Activated CD4-positive, alpha-beta T cell treated with anti-CD3 and anti-CD28 coated beads for 48 hours (primary cell): ENCODE data around the gene CDK6.

Experiments used
- DNase-seq: peaks from one replicate; pipeline ENCODE4 v3.0.0-alpha.2; 2020

CDK6 gene

DNA sequence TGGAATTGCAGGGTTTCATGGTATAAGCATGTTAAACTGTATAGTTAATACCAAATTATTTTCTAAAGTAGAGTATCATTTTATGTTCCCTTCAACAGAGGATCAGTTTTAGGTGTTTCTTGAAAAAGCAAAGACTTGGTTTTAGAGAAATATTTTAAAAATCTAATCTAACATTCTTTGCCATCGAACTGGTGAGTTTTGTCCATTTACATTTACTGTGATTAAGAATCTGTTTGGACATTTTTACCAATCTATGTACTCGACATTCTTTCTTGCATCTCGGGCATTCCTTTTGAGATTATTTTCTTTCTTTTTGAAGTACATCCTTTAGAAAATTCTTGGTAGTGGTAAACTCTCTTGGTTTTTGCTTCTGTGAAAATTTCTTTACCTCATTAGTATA, 131.5 kb downstream of the CDK6 start:
- no peak for DNase-seq

DNA sequence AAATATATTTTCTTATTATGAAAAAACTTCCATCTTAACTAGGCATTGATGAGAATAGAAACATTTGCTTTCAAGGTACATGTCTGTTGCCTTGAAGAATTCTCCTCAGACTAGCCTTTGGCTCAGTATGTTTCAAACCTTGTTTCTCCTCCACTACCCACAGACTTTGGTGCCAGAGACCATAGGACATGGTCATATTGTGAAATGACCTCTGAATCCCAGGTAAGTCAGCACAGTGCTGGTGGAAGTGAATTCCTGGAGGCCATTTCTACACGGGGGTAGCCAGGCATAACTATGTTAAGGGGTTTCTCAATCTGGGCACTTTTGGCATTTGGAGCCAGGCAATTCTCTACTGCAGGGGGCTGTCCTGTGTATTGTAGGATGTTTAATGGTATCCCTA, 133.8 kb downstream of the CDK6 start:
- DNase-seq = no peak

DNA sequence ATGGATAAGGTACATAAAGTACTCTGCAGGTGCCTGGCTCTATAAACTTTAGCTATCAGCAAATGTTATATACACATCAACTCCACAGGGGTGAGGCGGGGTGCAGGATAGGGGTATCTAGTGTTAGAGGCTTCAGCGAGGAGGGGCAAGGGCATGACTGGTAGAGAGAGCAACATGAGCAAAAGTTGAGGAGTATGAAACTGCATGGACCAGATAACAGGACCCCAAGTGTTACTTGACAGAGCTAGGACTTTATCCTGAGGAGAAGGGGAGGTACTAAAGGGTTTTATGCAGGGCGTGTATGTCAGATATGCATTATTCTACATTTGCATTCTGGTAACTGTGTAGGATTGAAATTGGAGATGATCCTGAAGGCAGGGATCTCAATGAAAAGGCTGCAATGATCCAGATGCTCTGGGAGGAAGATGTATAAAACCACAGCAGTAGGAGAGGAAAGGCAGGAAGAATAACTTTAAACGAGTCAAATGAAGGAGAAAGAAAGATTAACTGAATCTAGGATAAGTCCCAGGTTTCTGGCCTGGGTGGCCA, 136.3 kb downstream of the CDK6 start:
- no peak for DNase-seq

DNA sequence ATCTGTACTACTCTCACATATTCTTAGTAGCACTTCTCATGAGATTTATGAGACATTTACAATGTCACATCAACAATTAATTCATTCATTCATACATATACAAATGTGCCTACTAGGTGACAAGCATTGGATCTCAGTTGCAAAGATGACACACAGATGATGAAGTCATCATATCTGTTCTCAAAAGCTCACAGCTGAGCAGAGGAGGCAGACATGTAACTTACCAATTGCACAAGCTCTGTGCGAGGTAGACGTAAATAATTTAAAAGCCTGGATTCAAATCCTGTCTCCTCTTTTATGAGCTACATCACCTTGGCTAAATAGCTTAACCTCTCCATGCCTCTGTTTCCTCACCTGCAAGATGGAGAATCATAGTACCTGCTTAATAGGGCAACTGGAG, 136.8 kb downstream of the CDK6 start:
- no peak for DNase-seq

DNA sequence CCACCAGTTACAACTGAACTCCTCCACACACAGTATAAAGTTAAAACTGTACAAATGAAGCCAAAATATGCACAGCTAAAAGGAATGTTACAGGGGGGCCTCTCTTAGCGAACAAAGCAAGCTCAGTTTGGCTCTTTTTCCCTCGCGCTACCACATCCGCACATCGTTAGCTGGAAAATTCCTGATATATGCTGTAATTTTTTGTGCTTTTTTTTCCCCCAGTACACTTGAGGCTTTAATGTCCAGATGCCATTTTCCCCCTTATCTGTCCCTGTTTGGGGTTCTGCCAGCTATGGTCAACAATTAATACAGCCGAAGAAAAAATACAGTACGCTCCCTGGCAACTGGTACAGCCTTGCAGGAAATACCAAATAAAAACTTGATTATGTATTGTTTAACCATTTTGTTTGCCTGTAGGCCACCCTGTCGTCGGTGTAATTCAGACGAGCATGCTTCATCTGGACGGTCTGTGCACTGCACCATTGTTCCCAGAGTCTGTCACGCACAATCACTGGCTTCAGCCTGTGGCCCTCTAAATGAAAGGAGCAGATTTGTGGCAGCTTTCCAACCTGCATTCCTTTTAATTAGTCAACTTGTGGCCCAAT, 138.0 kb downstream of the CDK6 start:
- DNase-seq = no peak

DNA sequence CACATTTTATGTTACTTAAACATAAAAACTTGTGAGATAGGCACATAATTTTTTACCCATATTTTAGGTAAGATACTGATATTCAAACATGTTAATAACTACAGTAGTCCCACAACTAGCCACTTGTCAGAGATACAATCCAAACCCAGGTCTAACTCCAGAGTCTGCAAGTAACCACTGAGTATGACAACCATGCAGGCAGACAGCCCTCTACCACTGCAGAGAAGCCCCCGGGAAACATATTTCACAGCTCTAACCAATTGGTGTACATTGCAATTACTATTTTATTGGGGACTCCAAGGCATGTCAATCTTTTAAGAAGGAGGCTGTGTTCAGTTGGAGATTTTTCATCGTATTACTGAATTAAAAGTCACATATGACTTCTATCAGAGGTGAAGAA, 139.0 kb downstream of the CDK6 start:
- DNase-seq = no peak

DNA sequence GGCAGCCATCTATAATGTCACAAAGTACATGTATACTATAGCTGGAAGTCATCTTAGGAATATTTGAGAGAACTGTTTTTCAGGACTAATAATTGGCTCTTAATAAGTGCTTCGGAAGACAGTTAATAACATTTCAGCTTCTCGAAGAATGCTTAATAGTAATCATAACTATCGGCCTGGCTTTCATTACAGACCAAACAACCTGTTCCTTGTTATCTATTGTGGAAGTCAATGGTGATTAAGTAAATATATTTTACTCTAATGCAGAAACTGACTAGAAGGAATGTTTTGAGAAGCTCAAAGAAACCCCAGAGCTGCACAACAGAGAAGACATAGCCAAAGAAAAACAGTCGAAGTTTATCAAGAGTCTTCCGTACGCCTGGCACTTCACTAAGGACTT, 139.4 kb downstream of the CDK6 start:
- DNase-seq = no peak

DNA sequence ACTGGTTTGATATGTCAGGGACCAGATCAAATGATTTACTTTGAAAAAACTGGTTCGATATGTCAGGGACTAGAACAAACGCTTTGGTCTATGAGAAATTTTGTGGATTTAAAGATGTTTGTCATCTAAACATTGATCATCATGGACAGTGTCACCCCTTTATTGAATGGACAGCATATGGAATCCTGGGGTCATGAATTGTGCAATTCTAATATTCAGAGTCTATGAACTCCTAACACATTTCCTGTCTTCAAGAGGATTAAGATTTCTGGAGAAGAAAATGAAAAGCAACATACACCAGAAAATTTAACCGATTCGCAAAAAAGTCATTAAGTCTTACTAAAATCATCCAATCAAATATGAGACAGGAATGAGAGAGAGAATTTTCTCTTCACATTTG, 139.8 kb downstream of the CDK6 start:
- DNase-seq = no peak

DNA sequence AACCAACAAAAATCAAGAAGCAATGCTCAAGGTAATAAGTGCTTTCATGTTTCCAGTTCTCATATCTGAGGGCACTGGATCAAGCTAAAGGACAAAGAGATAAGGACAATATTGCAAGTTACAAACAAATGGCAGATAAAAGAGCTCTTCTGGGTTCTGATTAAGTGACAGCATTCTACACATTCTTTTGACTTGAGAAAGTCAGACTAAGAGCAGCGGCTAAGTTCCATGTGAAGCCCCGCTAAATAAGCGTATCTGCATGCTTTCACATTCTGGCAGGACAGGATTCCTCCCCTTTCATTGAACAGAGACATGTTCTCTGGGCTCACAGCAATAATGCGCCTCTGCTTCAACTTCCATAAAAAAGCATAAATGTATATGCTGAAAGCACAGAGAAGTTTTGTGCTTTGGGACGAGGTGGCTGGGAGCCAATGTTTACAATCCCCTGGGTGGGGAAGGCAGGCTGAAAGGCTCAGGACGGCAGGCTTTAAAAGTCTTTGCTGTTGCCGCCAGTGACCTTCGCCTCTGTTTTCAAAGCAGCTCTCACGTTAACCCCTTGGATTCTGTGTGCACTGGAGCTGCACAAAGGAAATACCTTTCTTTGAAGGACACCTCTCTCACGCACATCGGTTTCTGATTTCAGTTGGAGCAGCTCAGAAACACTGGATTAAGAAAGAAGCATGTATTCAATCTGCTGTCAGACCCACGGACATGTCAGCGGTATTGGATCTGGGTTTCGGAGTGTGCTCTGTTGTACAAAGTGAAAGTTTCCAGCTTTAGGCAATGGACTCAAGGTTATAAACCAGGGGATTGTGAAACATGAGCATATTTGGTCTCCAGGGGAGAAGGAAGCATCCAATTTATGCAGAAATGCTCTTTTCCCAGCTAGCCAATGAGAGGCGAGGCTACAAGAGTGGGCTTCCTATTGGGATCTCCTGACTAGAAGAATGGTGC, 140.8 kb downstream of the CDK6 start:
- no peak for DNase-seq

DNA sequence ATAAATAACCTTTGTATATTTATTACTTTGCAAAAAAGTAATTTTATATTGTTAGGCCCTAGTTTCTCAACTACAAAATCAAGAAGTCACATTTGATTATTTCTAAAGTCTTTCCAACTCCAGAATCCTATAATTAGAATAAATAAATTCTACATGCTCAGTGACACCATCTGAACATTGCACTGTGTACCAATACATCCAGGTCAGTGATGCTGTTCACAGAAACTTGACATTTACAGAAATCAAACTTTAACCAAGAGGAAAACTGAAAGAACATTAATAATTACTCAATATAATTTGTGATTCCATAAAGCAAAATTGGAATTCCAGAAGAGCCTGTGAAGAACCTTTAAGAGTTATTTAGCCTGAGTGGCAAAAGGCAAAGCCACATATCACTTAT, 142.2 kb downstream of the CDK6 start:
- no peak for DNase-seq

DNA sequence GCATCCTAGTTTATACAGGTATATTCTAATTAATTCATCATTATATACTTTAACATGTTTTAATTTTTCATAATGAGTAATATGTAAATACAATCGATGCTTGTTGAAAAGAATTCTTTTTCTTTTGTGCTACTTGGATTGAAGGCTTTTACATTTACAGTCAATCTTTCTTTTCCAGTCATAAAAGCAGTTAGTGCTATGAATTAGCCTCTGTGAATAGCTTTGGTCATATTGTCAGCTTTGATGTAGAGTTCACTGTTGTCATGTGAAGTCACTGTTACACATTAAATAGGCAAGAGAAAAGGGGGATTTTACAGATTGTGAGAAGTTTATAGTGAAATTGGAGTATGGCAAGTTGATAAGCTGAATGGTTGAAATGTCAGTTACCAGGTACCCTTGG, 142.9 kb downstream of the CDK6 start:
- DNase-seq = no peak

DNA sequence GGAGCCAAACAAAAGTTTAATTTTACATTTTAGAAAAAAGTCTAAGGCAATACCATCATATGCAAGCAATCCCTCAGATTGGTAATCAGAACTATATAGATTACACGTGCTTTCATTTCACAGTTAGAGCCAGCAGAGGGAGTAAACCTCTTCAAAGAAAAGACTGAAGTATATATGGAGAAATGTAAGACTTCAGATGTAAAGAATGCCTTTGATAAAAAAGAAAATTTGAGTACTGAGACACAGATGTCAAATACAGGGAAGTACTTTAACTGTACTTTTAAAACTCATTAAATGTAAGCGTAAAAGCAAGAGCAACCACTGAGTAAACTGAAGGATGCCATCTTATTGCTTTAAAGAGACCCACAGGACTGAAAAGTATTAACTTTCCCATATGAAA, 144.8 kb downstream of the CDK6 start:
- DNase-seq = no peak

DNA sequence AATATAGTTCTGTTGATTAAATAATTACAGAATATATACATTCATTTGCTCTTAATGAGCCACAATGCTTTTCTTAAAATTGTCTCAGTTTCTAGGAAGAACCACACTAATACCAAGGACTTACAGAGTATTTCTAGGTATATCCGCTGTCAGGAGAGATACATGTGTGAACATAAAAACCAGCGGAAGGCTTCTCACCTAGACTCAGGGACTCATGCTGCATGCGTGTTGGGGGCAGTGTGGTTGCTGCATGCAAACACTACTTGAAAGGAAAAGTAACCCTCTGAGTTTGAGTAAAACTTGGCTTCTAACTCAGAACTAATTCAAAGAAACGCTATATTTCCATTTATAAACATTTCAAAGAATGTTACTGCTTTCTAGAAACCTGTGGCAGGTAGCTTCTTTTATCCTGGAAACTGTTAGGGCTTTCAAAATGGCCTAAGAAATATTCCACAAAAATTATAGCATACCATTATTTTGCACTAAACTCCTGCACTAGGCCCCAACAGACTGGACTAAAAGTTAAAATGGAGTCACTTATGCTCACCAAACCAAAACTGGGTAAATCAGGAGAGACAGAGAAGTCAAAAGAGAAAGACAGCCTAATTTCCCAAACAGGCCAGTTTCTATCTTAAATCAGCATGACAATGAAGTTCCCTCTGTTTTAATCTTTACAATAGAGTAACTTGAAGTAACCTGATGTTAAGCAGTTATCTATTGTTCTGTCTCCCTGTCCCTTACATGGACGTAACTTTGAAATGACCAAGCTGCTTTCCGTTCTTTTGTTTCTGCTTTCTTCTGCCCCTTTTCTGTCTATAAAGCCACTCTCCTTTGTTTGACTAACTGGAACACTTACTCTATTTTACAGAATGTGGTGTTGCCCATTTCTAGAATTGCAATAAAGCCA, 151.0 kb downstream of the CDK6 start:
- peak; percentile 70 for DNase-seq

DNA sequence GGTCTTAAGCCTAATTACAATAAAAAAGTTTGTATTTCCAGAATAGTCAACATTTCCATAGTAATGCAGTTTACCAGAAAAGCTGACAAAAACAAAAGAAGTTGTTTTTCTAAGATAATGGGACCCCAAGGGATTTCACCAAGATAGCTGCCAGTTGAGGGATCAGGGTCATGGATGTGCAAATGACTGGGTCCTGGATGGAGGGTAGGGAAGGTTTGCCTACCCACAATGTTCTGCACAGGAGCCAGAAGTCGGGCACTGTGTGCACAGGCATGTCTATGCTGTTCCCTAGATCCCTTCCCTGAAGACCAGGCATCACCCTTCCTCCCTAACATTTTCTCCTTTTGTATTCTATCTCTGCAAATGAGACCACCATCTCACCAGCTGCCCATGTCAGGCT, 152.1 kb downstream of the CDK6 start:
- no peak for DNase-seq

DNA sequence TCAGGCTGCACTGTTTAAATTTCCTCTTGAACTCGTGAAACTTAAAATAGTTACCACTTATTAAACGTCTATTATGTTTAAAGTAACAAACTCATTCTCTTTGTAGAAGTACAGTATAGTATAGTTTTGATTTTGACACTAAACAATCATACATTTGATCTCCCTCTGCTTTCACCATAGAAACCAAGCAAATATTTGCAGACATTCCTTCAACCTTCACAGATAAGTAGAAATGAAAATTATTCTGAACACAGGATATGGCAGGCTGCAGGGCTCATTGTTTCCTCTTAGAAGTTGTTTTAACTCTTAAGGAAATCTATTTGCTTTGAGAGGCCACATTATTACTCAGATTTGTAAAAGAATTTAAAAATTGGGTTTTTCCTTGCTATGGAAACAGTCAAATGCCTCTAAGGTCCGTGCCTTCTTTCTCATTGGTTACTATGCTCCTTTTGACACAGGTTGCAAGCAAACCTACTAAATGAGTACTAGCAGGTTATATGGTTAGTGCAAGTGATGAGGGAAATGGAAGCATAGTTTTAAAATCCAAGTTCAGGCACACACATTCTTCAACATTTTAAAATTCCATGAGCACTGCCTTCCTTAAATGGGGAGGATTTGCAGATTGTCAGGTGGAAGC, 153.4 kb downstream of the CDK6 start:
- no peak for DNase-seq

DNA sequence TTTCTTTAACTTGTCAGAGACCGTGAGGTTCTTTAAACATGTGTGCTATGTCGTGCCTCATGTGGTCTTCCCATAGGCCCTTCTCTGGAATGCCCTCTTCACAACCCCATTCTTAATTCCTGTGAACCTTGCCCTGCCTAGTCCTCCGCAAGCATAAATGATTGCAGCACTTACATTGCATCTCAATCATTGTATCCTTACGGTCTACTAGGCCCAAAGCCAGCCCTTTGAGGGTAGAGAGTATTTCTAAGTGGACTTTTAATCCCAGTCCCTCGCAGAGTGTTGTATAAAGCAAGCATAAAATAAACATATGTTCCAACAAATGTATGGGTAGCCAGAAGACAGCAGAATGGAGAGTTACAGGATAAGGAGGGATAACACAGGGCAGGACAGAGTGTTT, 154.0 kb downstream of the CDK6 start:
- no peak for DNase-seq

DNA sequence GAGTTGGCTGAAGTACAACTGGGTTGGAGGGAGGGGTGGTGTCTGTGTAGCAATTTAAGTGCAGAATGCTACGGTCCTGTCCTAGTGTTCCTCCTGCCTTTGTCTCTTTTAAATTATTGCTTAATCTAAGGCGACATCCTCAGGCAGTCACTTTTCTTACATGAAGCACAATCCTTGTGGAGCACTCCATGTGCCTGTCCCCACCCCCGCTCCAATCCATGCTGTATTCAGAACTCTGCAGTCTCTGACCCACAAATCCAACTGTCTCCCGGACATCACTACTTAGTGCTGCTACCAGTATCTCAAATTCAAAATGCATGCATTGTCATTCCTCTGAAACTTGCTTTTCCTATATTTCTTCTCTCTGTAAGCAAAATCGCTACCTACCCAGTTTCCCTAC, 154.7 kb downstream of the CDK6 start:
- no peak for DNase-seq

DNA sequence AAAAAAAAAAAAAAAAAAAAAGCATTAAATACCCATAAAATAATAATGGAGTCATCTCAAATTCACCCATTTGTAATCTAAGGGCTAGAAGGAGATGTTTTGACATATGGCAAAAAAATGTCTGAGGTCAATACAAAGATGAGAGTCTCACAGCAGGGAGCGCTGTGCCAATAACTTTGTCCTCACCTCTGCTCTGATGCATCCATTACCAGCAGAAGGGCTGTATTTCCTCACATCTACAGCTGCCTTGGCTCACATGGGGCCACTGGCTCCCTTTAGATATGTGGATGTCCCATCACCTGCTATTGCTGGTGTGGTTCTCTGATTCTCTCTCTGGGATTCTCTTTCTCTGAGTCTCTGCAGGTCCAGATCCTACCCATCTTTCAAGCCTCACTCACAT, 155.9 kb downstream of the CDK6 start:
- no peak for DNase-seq

DNA sequence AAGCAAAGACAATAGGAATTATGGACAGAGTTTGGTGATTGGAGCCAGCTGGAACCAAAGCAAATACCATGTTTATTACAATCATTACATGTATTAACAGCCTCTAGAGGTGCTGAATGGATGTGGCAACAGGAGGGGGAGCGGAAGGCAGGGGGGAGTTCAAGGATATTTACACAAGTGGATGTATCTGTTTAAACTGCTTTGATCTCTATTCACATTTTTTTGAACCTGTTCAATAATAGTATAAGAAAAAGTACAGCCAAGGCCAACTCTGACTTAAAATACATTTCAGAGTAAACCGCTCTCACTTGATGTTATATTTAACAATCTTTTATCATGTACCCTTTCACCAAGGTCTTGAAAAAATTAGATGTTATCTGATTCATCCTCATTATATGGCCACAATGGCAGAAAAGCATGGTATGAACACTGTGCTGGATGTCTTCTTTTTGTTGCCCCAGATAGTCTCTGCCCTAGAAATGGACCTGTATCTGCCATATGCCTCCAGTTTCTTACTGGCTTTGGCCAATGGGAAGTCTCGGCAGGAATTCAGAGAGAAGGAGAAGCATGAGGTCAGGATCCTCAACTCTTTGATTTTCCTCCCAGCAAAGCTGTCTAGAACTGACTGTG, 158.0 kb downstream of the CDK6 start:
- DNase-seq = no peak

DNA sequence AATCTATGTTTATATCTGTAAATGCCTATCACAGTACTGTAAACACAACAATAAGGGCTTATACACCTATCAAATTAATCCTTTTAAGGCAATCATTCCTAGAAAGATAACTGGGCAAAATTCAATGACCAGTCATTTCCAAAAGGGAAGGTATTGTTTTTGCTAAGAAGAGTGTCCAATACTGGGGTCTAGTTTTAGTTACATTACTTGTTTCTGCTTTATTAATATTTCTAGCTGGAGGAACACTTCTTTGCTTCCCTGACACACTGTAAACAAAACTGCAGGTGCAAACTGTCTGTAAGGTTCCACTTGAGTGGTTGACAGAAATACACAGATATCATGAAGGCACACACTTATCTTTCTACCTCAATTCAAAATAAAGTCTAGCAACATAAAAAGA, 162.0 kb downstream of the CDK6 start:
- DNase-seq = no peak

DNA sequence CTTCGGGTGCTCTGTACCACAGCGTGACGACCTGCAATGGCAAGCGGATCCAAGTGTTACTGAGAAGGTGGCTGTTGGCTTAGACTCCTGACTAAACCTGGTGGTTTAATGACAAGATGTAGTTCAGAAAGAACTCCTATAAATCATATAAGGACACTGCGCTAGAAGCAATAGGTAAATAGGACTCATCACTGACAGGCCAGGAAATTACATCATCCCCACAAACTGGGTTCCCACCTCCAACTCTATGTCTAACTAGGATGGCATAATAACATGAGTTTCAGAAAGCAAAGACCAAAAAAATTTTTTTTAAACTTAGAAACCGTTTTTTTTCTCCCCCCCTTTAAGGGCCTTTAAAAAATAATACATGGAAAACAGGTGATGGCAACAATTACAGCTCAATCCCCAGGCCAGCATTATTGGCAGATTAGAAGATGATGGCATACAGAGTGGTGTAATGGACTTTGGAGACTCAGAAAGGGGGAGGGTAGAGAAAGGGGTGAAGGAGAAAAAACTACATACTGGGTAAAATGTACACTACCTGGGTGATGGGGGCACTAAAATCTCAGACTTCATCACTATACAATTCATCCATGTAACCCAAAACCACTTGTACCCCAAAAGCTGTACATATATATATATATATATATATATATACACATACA, 164.7 kb downstream of the CDK6 start:
- no peak for DNase-seq
